H1 (cell line): ENCODE data around the gene AGR3. TPM values are rescaled to one million over a fixed set of nuclear protein-coding genes. Genes with fewer than 3 reads are reported as not detected.

Source experiments
- CTCF ChIA-PET: fragments of 300-600 bp; sonication (Branson Sonifier 250); formaldehyde crosslinking; loops from one replicate; lab custom pipeline; 2021; ENCODE audit not compliant: partially characterized antibody; lab: Charles Lee
- POLR2A ChIA-PET: fragments of 300-600 bp; sonication (Branson Sonifier 250); formaldehyde crosslinking; loops from one replicate; lab custom pipeline; 2021; ENCODE audit warnings: inconsistent platforms; ENCODE audit not compliant: partially characterized antibody; lab: Charles Lee
- DNase-seq, 2 experiments: peaks; one replicate each; pipeline versions ENCODE4 v3.0.0 to v3.0.0-alpha.2; 2010 to 2022; ENCODE audit warnings: low spot score in 2 of 2, low read depth in 1 of 2, mixed read lengths in 1 of 2
- FAIRE-seq: peaks from 2 replicates; lab custom pipeline; 2011; peaks lifted over from hg19 to GRCh38; lab: Jason Lieb, UNC
- H2AFZ ChIP-seq: 2 replicates; pipeline ENCODE4 v1.8.1; 2012; ENCODE audit warnings: low read length, inconsistent platforms
- H2AK5ac ChIP-seq: 2 replicates; pipeline ENCODE4 v1.6.1; 2013; ENCODE audit warnings: low read depth, low read length
- H2BK120ac ChIP-seq: replicated peaks from 2 replicates; pipeline ENCODE3; 2013; ENCODE audit warnings: low read depth, low read length, inconsistent platforms
- H2BK12ac ChIP-seq: 2 replicates; pipeline ENCODE4 v1.6.1; 2013; ENCODE audit warnings: low read depth, low read length
- H2BK15ac ChIP-seq: 2 replicates; pipeline ENCODE4 v1.6.1; 2013; ENCODE audit warnings: low read length
- H2BK20ac ChIP-seq: 2 replicates; pipeline ENCODE4 v1.6.1; 2013; ENCODE audit warnings: low read length
- H2BK5ac ChIP-seq: 2 replicates; pipeline ENCODE4 v1.6.1; 2013; ENCODE audit warnings: low read depth, low read length
- H3K14ac ChIP-seq: 2 replicates; pipeline ENCODE4 v1.6.1; 2013; ENCODE audit warnings: inconsistent platforms; ENCODE audit not compliant: insufficient read length
- H3K18ac ChIP-seq: 2 replicates; pipeline ENCODE4 v1.6.1; 2013; ENCODE audit warnings: low read length; ENCODE audit errors: extremely low read depth
- H3K23ac ChIP-seq: 2 replicates; pipeline ENCODE4 v1.6.1; 2013; ENCODE audit warnings: inconsistent platforms; ENCODE audit not compliant: insufficient read length
- H3K23me2 ChIP-seq: 2 replicates; pipeline ENCODE4 v1.6.1; 2013; ENCODE audit warnings: low read depth, low read length
- H3K27ac ChIP-seq: 2 replicates; pipeline ENCODE4 v1.6.1; 2011; ENCODE audit warnings: low read depth, low read length, inconsistent platforms
- H3K27me3 ChIP-seq, 4 experiments: replicated peaks in 1 of 4; 1 replicate in 1 of 4; 2 replicates in 3 of 4; pipeline versions ENCODE4 v1.6.1 to v1.8.1; 2011 to 2013; ENCODE audit warnings: low read length in 3 of 4, mild to moderate bottlenecking in 3 of 4, inconsistent platforms in 2 of 4, mixed read lengths in 2 of 4, moderate library complexity in 1 of 4; ENCODE audit not compliant: control insufficient read depth in 3 of 4, insufficient read depth in 3 of 4; ENCODE audit errors: extremely low read depth in 1 of 4
- H3K36me3 ChIP-seq, 4 experiments: 2 replicates each; pipeline versions ENCODE4 v1.6.1 to v1.8.1; 2011 to 2013; ENCODE audit warnings: mild to moderate bottlenecking in 4 of 4, low read length in 3 of 4, moderate library complexity in 2 of 4, control low read depth in 1 of 4, inconsistent platforms in 1 of 4; ENCODE audit not compliant: insufficient read depth in 4 of 4, control insufficient read depth in 2 of 4
- H3K4ac ChIP-seq: replicated peaks from 2 replicates; pipeline ENCODE3; 2013; ENCODE audit warnings: low read length, low read depth, mixed read lengths, inconsistent platforms; ENCODE audit not compliant: insufficient read length
- H3K4me1 ChIP-seq, 4 experiments: replicated peaks in 1 of 4; 1 replicate in 1 of 4; 2 replicates in 3 of 4; pipeline versions ENCODE4 v1.6.1 to v1.8.1; 2011 to 2013; ENCODE audit warnings: low read length in 3 of 4, inconsistent platforms in 2 of 4, mixed read lengths in 1 of 4; ENCODE audit not compliant: insufficient read depth in 4 of 4, control insufficient read depth in 3 of 4
- H3K4me2 ChIP-seq, 2 experiments: 2 replicates each; pipeline versions ENCODE4 v1.6.1 to v1.8.1; 2011 to 2013; ENCODE audit warnings: low read depth in 2 of 2, low read length in 2 of 2, control low read depth in 1 of 2, inconsistent platforms in 1 of 2, mild to moderate bottlenecking in 1 of 2; ENCODE audit not compliant: insufficient read depth in 1 of 2
- H3K4me3 ChIP-seq, 4 experiments: fragments of 200-600, 300-600 bp in 1 of 4; sonication (generic), shearing (Covaris generic), sonication (Bioruptor Twin) in 1 of 4; 2 replicates each; pipeline versions ENCODE4 v1.5.1 to v1.8.1; 2011 to 2016; ENCODE audit warnings: low read length in 4 of 4, low read depth in 3 of 4, control low read depth in 2 of 4, inconsistent platforms in 2 of 4, mild to moderate bottlenecking in 2 of 4, mixed read lengths in 1 of 4, moderate library complexity in 1 of 4; ENCODE audit not compliant: insufficient read depth in 2 of 4; ENCODE audit errors: extremely low read depth in 1 of 4
- H3K56ac ChIP-seq: replicated peaks from 2 replicates; pipeline ENCODE3; 2013; ENCODE audit warnings: low read depth, mild to moderate bottlenecking, mixed read lengths, low read length, inconsistent platforms; ENCODE audit not compliant: insufficient read length
- H3K79me1 ChIP-seq: 2 replicates; pipeline ENCODE4 v1.6.1; 2013; ENCODE audit warnings: low read depth, low read length, control low read depth
- H3K79me2 ChIP-seq, 2 experiments: 2 replicates each; pipeline versions ENCODE4 v1.6.1 to v1.8.1; 2012 to 2013; ENCODE audit warnings: low read length in 2 of 2, mild to moderate bottlenecking in 2 of 2, inconsistent platforms in 1 of 2; ENCODE audit not compliant: insufficient read depth in 2 of 2, control insufficient read depth in 1 of 2
- H3K9ac ChIP-seq, 4 experiments: replicated peaks in 1 of 4; 1 replicate in 1 of 4; 2 replicates in 3 of 4; pipeline versions ENCODE4 v1.6.1 to v1.8.1; 2011 to 2013; ENCODE audit warnings: low read depth in 3 of 4, low read length in 3 of 4, control low read depth in 2 of 4, mild to moderate bottlenecking in 2 of 4, moderate library complexity in 2 of 4, inconsistent platforms in 1 of 4; ENCODE audit errors: extremely low read depth in 1 of 4
- H3K9me3 ChIP-seq, 2 experiments: 2 replicates each; pipeline versions ENCODE4 v1.6.1 to v1.8.1; 2012 to 2013; ENCODE audit warnings: mild to moderate bottlenecking in 2 of 2, moderate library complexity in 2 of 2, control low read depth in 1 of 2, inconsistent platforms in 1 of 2, low read depth in 1 of 2, low read length in 1 of 2, mixed read lengths in 1 of 2; ENCODE audit not compliant: insufficient read depth in 2 of 2
- H4K20me1 ChIP-seq, 2 experiments: replicated peaks in 1 of 2; 2 replicates each; pipeline versions ENCODE3 to v1.8.1; 2011 to 2013; ENCODE audit warnings: inconsistent platforms in 2 of 2, low read length in 2 of 2, mild to moderate bottlenecking in 1 of 2; ENCODE audit not compliant: insufficient read depth in 2 of 2, control insufficient read depth in 1 of 2
- H4K5ac ChIP-seq: 2 replicates; pipeline ENCODE4 v1.6.1; 2013; ENCODE audit warnings: low read length, low read depth, mixed read lengths, inconsistent platforms; ENCODE audit not compliant: insufficient read length
- H4K8ac ChIP-seq: 2 replicates; pipeline ENCODE4 v1.8.0; 2013; ENCODE audit warnings: mild to moderate bottlenecking, moderate library complexity, low read length, inconsistent platforms; ENCODE audit not compliant: insufficient read depth; ENCODE audit errors: extremely low read depth
- H4K91ac ChIP-seq: replicated peaks from 2 replicates; pipeline ENCODE3; 2013; ENCODE audit warnings: low read length, mixed read lengths, inconsistent platforms; ENCODE audit not compliant: insufficient read length
- BRCA1 ChIP-seq: IDR thresholded peaks from 2 replicates; pipeline ENCODE4 v1.6.1; 2012; ENCODE audit warnings: low read depth, low read length, improper control_type of control experiment
- CHD1 ChIP-seq: IDR thresholded peaks from 2 replicates; pipeline ENCODE4 v1.6.1; 2012; ENCODE audit warnings: low read depth, low read length, improper control_type of control experiment
- EGR1 ChIP-seq: IDR thresholded peaks from 2 replicates; pipeline ENCODE4 v1.6.1; 2011; ENCODE audit warnings: low read depth, low read length, borderline replicate concordance
- EP300 ChIP-seq, 2 experiments: IDR thresholded peaks; 1 replicate in 1 of 2; 2 replicates in 1 of 2; pipeline ENCODE4 v1.6.1; 2011 to 2012; ENCODE audit warnings: low read depth in 2 of 2, low read length in 2 of 2, mild to moderate bottlenecking in 2 of 2, borderline replicate concordance in 1 of 2, inconsistent platforms in 1 of 2, moderate library complexity in 1 of 2
- GABPA ChIP-seq: IDR thresholded peaks from 2 replicates; pipeline ENCODE4 v1.6.1; 2011; ENCODE audit warnings: mild to moderate bottlenecking, low read length, moderate library complexity, borderline replicate concordance; ENCODE audit not compliant: insufficient read depth
- KDM5A ChIP-seq: fragments of 200-600 bp; IDR thresholded peaks from 2 replicates; pipeline ENCODE4 v1.7.1; 2012; ENCODE audit warnings: mild to moderate bottlenecking, low read length, inconsistent platforms, mixed read lengths
- POLR2AphosphoS5 ChIP-seq: IDR thresholded peaks from 2 replicates; pipeline ENCODE4 v1.6.1; 2011; ENCODE audit warnings: low read depth, low read length
- SAP30 ChIP-seq: fragments of 300-600 bp; sonication (generic); IDR thresholded peaks from 2 replicates; pipeline ENCODE4 v1.7.1; 2012; ENCODE audit warnings: low read length, moderate library complexity, mild to moderate bottlenecking, inconsistent platforms; ENCODE audit not compliant: insufficient read depth, insufficient replicate concordance
- SIN3A ChIP-seq, 2 experiments: IDR thresholded peaks in 1 of 2; conservative IDR thresholded peaks in 1 of 2; 2 replicates each; pipeline ENCODE4 v1.6.1; 2011 to 2012; ENCODE audit warnings: low read length in 2 of 2, improper control_type of control experiment in 1 of 2, low read depth in 1 of 2, mild to moderate bottlenecking in 1 of 2
- SP2 ChIP-seq: IDR thresholded peaks from 2 replicates; pipeline ENCODE4 v1.6.1; 2012; ENCODE audit warnings: mild to moderate bottlenecking, low read length, inconsistent platforms
- TCF12 ChIP-seq: IDR thresholded peaks from 2 replicates; pipeline ENCODE4 v1.6.1; 2011; ENCODE audit warnings: low read depth, mild to moderate bottlenecking, low read length
- WGBS, 2 experiments: shearing (Covaris generic) in 1 of 2; methylation state at CpG; one replicate each; pipeline versions ENCODE4 v1.1.6 to v1.1.7; 2013 to 2015; ENCODE audit warnings: low lambda C conversion rate in 2 of 2, mixed read lengths in 2 of 2, inconsistent platforms in 1 of 2, low coverage in 1 of 2, missing lambda C conversion rate in 1 of 2; ENCODE audit not compliant: insufficient replicate concordance in 2 of 2, insufficient coverage in 1 of 2, insufficient read length in 1 of 2; ENCODE audit errors: extremely low coverage in 1 of 2, missing lambda C conversion rate in 1 of 2; 5-methylcytosine and 5-hydroxymethylcytosine counted together
- polyA plus RNA-seq, 7 experiments: library from polyadenylated mRNA; depleted of rRNA in 3 of 7; stranded (reverse) in 5 of 7; unstranded in 2 of 7; fragments of >200 nt in 5 of 7; fragments of 200-250 nt in 2 of 7; gene quantifications; 1 replicate in 5 of 7; 2 replicates in 1 of 7; 4 replicates in 1 of 7; pipeline versions ENCODE4 v1.2.1 to v1.2.3, GENCODE V29; 2011 to 2013; ENCODE audit warnings: missing spikeins in 2 of 7, mixed read lengths in 2 of 7
- total RNA-seq: library from RNA; stranded (reverse); fragmentation: NEBNext Ultra II Directional; extraction: Animal tissue kit (Norgen Biotek cat#: 25700); gene quantifications from 2 replicates; pipeline ENCODE4 v1.2.1, GENCODE V29; 2021
- TF ChIP-seq, protein P1 (sequence below): IDR thresholded peaks from 2 replicates; pipeline ENCODE4 v1.6.1; 2011; ENCODE audit warnings: low read length, improper control_type of control experiment
- TF ChIP-seq, protein P2 (sequence below): IDR thresholded peaks from 2 replicates; pipeline ENCODE4 v1.6.1; 2011; ENCODE audit warnings: low read depth, mild to moderate bottlenecking, low read length; ENCODE audit not compliant: insufficient read depth

The AGR3 gene
- total and polyA plus RNA-seq, 2 of the 8 experiments (the other 6 are each of a cell fraction or from before 2014, with no cell fraction given): not detected

DNA sequence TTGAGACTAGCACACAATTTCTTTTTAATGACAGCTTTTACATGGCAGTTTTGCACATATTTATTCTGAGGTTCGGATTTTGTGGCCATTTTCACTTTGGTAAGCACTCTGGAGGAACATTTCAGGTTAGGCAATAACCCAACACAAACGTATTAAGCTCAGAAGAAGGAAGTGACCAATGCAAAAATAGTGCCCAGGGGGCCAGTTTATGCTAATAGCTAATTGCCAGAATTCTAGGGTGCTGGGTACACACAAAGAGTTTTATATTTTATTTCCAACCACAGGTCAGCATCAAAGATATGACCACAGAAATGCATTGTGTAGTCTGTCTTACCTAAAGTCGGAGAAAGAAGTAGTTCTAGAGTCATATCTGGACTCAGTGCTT is 68.6 kb downstream of the AGR3 start:
- CTCF ChIA-PET: interaction anchor here (1.3 to 1.7 kb wide), 2 partner anchors 13 to 105 kb away, joined by 4 to 9 read pairs; no protein-coding TSS in a partner anchor
- no peak for DNase-seq
- no peak overlapping the region for H3K27ac ChIP-seq
- no peak overlapping the region for H2AK5ac ChIP-seq
- H2BK120ac ChIP-seq: no peak overlapping the region
- no peak overlapping the region for H3K4ac ChIP-seq
- H3K27me3 ChIP-seq: no peaks in the 10 kb centered on the region
- WGBS, 2 experiments: 83% methylated on average over 3 of the region's 3 CpGs; no CpG with 5 or more reads in 1 of the 2 experiments
- no peak overlapping the region for H2AFZ ChIP-seq
- H3K18ac ChIP-seq: no peak overlapping the region
- no peak overlapping the region for H2BK15ac ChIP-seq
- no peak overlapping the region for H4K8ac ChIP-seq
- H4K5ac ChIP-seq: no peak overlapping the region
- no peaks in the 10 kb centered on the region for H4K20me1 ChIP-seq
- no peaks in the 10 kb centered on the region for H3K79me2 ChIP-seq
- H4K91ac ChIP-seq: no peak overlapping the region
- no peak overlapping the region for H3K4me2 ChIP-seq
- no peaks in the 10 kb centered on the region for H3K4me1 ChIP-seq
- no peak for FAIRE-seq
- H3K4me3 ChIP-seq: no peak overlapping the region
- no peaks in the 10 kb centered on the region for H3K9me3 ChIP-seq
- H3K14ac ChIP-seq: no peak overlapping the region
- no peaks in the 10 kb centered on the region for H3K23me2 ChIP-seq
- H2BK12ac ChIP-seq: no peak overlapping the region
- H3K36me3 ChIP-seq: no peaks in the 10 kb centered on the region
- H3K9ac ChIP-seq: no peak overlapping the region
- no peak overlapping the region for H3K23ac ChIP-seq
- no peaks in the 10 kb centered on the region for H3K79me1 ChIP-seq
- no peak overlapping the region for H2BK5ac ChIP-seq
- no peak overlapping the region for H3K56ac ChIP-seq
- no peak overlapping the region for H2BK20ac ChIP-seq
- POLR2A ChIA-PET: no interaction called here
- TF ChIP-seq GABPA: no peak
- TF ChIP-seq CHD1: no peak
- no peak for TF ChIP-seq SIN3A (conservative IDR thresholded peaks at IDR 0.05 in 1 of 2, IDR thresholded peaks at IDR 0.05 in 1 of 2; ENCODE audit: low read depth in 1 of 2, low read length in 2 of 2)
- TF ChIP-seq, protein P1, sequence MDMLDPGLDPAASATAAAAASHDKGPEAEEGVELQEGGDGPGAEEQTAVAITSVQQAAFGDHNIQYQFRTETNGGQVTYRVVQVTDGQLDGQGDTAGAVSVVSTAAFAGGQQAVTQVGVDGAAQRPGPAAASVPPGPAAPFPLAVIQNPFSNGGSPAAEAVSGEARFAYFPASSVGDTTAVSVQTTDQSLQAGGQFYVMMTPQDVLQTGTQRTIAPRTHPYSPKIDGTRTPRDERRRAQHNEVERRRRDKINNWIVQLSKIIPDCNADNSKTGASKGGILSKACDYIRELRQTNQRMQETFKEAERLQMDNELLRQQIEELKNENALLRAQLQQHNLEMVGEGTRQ: no peak
- no peak for TF ChIP-seq EGR1
- TF ChIP-seq SP2: no peak
- TF ChIP-seq TCF12: no peak
- no peak for TF ChIP-seq POLR2AphosphoS5
- no peak for TF ChIP-seq EP300 (IDR thresholded peaks at IDR 0.05; ENCODE audit: borderline replicate concordance in 1 of 2, low read depth in 2 of 2, low read length in 2 of 2)
- TF ChIP-seq, protein P2, sequence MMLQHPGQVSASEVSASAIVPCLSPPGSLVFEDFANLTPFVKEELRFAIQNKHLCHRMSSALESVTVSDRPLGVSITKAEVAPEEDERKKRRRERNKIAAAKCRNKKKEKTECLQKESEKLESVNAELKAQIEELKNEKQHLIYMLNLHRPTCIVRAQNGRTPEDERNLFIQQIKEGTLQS: no peak
- no peak for TF ChIP-seq KDM5A
- TF ChIP-seq BRCA1: no peak
- no peak for TF ChIP-seq SAP30
